GM10266 (cell line): Measurements from ENCODE around the gene CYP1B1.
A peak's percentile ranks its signal among the peaks of the same experiment; 100 is the strongest.

Experiments
- DNase-seq: peaks from one replicate; pipeline ENCODE4 v3.0.0; 2012; ENCODE audit errors: extremely low spot score
- CTCF ChIP-seq: IDR thresholded peaks from 2 replicates; pipeline ENCODE4 v1.5.1; 2012; ENCODE audit warnings: mild to moderate bottlenecking, low read depth; ENCODE audit not compliant: control insufficient read depth, insufficient read depth; ENCODE audit errors: missing control alignments

The CYP1B1 gene

GRCh38 chr2:38075507-38076151 is at the start of gene CYP1B1:
CYP1B1 (minus strand) TSS chr2:38076151; CDS start chr2:38075388, 763 bp downstream.
- peak; percentile 47 for DNase-seq
- TF ChIP-seq CTCF, result no peak

DNA sequence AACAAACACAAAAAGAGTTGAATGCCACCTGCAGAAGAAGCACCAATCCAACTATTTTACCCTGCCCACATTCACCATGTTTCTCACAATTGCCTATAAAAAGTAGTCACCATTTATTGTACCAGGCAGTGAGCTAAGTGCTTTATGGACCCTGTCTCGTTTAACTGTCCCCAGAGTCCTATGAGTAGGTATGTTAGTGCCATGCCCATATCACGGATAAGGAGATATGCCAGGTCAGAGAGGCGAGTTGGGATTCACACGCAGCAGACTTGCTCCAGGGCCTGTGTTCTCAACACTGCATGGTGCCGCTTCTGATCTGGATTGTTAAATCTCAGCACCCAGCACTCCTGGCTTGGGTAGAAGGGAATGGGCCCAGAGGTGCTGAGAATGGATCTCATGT is 49.1 kb upstream of the CYP1B1 start:
- DNase-seq, result no peak

GRCh38 chr2:38123911-38124310 is 48.0 kb upstream of the CYP1B1 start:
- TF ChIP-seq CTCF, result no peak
- DNase-seq, result no peak

More for the DNA sequence above, 49.1 kb upstream of the CYP1B1 start:
- no peak for TF ChIP-seq CTCF

- no peak for DNase-seq
- TF ChIP-seq CTCF, result no peak
These were observed 46.4 kb upstream of the CYP1B1 start for GRCh38 chr2:38122344-38122743.

DNA sequence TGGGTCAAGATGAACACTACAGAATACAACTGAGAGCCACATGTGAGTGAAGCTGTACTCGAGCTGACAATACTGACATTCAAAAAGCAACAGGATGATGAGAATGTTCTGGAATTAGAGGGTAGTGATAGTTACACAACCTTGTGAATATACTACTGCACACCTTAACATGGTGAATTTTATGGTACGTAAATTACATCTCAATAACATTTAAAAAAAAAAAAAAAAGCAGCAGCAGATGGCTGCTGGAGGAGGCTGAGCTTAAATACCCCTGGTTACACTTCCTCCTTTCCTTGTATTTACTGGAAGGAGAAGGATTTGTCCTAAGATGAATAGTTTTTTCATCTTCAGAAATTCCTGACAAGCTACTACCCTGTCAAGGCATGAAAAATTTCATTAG is 45.5 kb upstream of the CYP1B1 start:
- TF ChIP-seq CTCF, result no peak
- DNase-seq, result no peak

- no peak for DNase-seq
These were observed 44.9 kb upstream of the CYP1B1 start for GRCh38 chr2:38120829-38121228.

More at GRCh38 chr2:38120829-38121228, 44.9 kb upstream of the CYP1B1 start:
- no peak for TF ChIP-seq CTCF
